HepG2 (cell line): ENCODE data around the gene KATNB1. TPM values are rescaled to one million over a fixed set of nuclear protein-coding genes. Genes with fewer than 3 reads are reported as not detected.

ENCODE experiments used
- CEBPB ChIP-seq: IDR thresholded peaks from 2 replicates; pipeline ENCODE4 v1.6.1; 2011; ENCODE audit warnings: low read depth, low read length, improper control_type of control experiment, borderline replicate concordance
- ESRRA ChIP-seq: sonication (generic); formaldehyde crosslinking; IDR thresholded peaks from 2 replicates; pipeline ENCODE4 v1.5.1; 2020; ENCODE audit warnings: mild to moderate bottlenecking, low read depth, missing genetic modification reagents
- GLI4 ChIP-seq: sonication (generic); formaldehyde crosslinking; IDR thresholded peaks from 2 replicates; pipeline ENCODE4 v1.5.1; 2020; ENCODE audit warnings: missing genetic modification reagents, mild to moderate bottlenecking, moderate library complexity, borderline replicate concordance
- GZF1 ChIP-seq: sonication (generic); formaldehyde crosslinking; IDR thresholded peaks from 2 replicates; pipeline ENCODE4 v1.5.1; 2020; ENCODE audit warnings: mild to moderate bottlenecking, missing genetic modification reagents
- HDAC1 ChIP-seq: sonication (generic); formaldehyde crosslinking; IDR thresholded peaks from 2 replicates; pipeline ENCODE4 v1.5.1; 2020; ENCODE audit warnings: mild to moderate bottlenecking, missing genetic modification reagents
- HHEX ChIP-seq: IDR thresholded peaks from 2 replicates; pipeline ENCODE4 v1.6.1; 2016; ENCODE audit warnings: control low read depth
- RARA ChIP-seq: IDR thresholded peaks from 2 replicates; pipeline ENCODE4 v1.6.1; 2016; ENCODE audit warnings: missing genetic modification reagents, missing compliant biosample characterization
- REL ChIP-seq: sonication (generic); formaldehyde crosslinking; conservative IDR thresholded peaks from 2 replicates; pipeline ENCODE4 v1.8.0; 2022; ENCODE audit warnings: mild to moderate bottlenecking, missing genetic modification reagents, moderate library complexity
- SALL1 ChIP-seq: sonication (generic); formaldehyde crosslinking; IDR thresholded peaks from 2 replicates; pipeline ENCODE4 v1.8.0; 2022; ENCODE audit warnings: mild to moderate bottlenecking, missing genetic modification reagents
- SP5 ChIP-seq: IDR thresholded peaks from 2 replicates; pipeline ENCODE4 v1.6.1; 2016; ENCODE audit warnings: low read depth, borderline replicate concordance
- THYN1 ChIP-seq: sonication (generic); formaldehyde crosslinking; IDR thresholded peaks from 2 replicates; pipeline ENCODE4 v1.8.1; 2023; ENCODE audit warnings: low read depth, mild to moderate bottlenecking, moderate library complexity, missing genetic modification reagents, borderline replicate concordance
- ZNF10 ChIP-seq: sonication (generic); formaldehyde crosslinking; IDR thresholded peaks from 2 replicates; pipeline ENCODE4 v1.4.0; 2020; ENCODE audit warnings: mild to moderate bottlenecking, low read depth, missing genetic modification reagents, borderline replicate concordance
- ZSCAN30 ChIP-seq: sonication (generic); formaldehyde crosslinking; IDR thresholded peaks from 2 replicates; pipeline ENCODE4 v1.5.0; 2020; ENCODE audit warnings: mild to moderate bottlenecking, missing genetic modification reagents
- polyA plus RNA-seq, 8 experiments: library from polyadenylated mRNA; depleted of rRNA in 3 of 8; stranded (reverse) in 7 of 8; unstranded in 1 of 8; fragments of >200 nt; fragmentation: Illumina TruSeq in 4 of 8; extraction: Trizol in 4 of 8; gene quantifications; 2 replicates each; pipeline versions ENCODE4 v1.2.1 to v1.2.3, GENCODE V29; 2011 to 2016; ENCODE audit warnings: low read depth in 4 of 8, missing spikeins in 1 of 8, mixed read lengths in 1 of 8; ENCODE audit not compliant: insufficient read depth in 1 of 8
- total RNA-seq, 5 experiments: library from RNA; depleted of rRNA; stranded (reverse); fragments of >200 nt; fragmentation: Illumina TruSeq; extraction: Trizol; gene quantifications; 2 replicates each; pipeline ENCODE4 v1.2.3, GENCODE V29; 2016; ENCODE audit warnings: low read depth in 1 of 5
- TF ChIP-seq, protein P1 (sequence below): sonication (generic); formaldehyde crosslinking; IDR thresholded peaks from 2 replicates; pipeline ENCODE4 v1.5.0; 2020; ENCODE audit warnings: mild to moderate bottlenecking, missing genetic modification reagents
- TF ChIP-seq, protein P2 (sequence below): sonication (generic); formaldehyde crosslinking; IDR thresholded peaks from 2 replicates; pipeline ENCODE4 v1.4.0; 2020; ENCODE audit warnings: missing genetic modification reagents, borderline replicate concordance
- TF ChIP-seq, protein P3 (sequence below): sonication (generic); formaldehyde crosslinking; IDR thresholded peaks from 2 replicates; pipeline ENCODE4 v1.5.0; 2020; ENCODE audit warnings: missing genetic modification reagents
- TF ChIP-seq, protein P4 (sequence below): sonication (generic); formaldehyde crosslinking; IDR thresholded peaks from 2 replicates; pipeline ENCODE4 v1.4.0; 2020; ENCODE audit warnings: mild to moderate bottlenecking, missing genetic modification reagents
- TF ChIP-seq, protein P5 (sequence below): IDR thresholded peaks from 2 replicates; pipeline ENCODE4 v1.6.1; 2016; ENCODE audit warnings: mild to moderate bottlenecking, missing biosample characterization, missing genetic modification reagents

Gene KATNB1
- total and polyA plus RNA-seq, 2 of the 13 experiments (the other 11 are each of a cell fraction or from before 2014, with no cell fraction given): 31.5 to 43.5 TPM

DNA sequence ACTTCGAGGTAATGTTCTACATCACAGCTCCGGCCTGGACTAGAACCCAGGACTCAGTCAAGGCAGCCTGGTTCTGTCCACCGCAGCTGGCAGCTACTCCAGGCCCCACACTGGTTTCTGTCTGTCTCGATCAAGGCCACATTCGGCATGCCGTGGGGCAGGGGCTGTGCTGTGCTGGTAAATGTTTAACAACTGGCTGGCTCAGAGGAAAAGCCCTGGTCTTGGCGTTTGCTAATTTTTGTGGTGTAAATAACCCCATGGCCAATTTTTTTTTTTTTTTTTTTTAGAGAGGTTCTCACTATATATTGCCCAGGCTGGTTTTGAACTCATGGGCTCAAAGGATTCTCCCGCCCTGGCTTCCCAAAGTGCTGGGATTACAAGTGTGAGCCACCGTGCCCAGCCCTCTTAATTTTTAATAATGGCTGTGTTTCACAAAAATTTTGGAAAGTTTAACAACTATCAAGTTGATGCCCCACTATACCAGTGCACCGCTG lies 41.3 kb upstream of the KATNB1 start (continued):
- TF ChIP-seq REL (no peak), HHEX (CRISPR knock-in tag) (no peak), GZF1 (no peak), ZNF10 (CRISPR knock-in tag) (no peak), ESRRA (CRISPR knock-in tag) (no peak), SALL1 (peak; percentile 77), HDAC1 (no peak; the same call in 1 of the 2 replicates), SP5 (no peak), THYN1 (CRISPR knock-in tag) (no peak), RARA (CRISPR knock-in tag) (peak; percentile 34; the same call in 1 of the 2 replicates), ZSCAN30 (CRISPR knock-in tag) (no peak), GLI4 (CRISPR knock-in tag) (no peak), CEBPB (no peak)
- TF ChIP-seq, protein P1, sequence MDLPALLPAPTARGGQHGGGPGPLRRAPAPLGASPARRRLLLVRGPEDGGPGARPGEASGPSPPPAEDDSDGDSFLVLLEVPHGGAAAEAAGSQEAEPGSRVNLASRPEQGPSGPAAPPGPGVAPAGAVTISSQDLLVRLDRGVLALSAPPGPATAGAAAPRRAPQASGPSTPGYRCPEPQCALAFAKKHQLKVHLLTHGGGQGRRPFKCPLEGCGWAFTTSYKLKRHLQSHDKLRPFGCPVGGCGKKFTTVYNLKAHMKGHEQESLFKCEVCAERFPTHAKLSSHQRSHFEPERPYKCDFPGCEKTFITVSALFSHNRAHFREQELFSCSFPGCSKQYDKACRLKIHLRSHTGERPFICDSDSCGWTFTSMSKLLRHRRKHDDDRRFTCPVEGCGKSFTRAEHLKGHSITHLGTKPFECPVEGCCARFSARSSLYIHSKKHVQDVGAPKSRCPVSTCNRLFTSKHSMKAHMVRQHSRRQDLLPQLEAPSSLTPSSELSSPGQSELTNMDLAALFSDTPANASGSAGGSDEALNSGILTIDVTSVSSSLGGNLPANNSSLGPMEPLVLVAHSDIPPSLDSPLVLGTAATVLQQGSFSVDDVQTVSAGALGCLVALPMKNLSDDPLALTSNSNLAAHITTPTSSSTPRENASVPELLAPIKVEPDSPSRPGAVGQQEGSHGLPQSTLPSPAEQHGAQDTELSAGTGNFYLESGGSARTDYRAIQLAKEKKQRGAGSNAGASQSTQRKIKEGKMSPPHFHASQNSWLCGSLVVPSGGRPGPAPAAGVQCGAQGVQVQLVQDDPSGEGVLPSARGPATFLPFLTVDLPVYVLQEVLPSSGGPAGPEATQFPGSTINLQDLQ (CRISPR knock-in tag): no peak
- TF ChIP-seq, protein P2, sequence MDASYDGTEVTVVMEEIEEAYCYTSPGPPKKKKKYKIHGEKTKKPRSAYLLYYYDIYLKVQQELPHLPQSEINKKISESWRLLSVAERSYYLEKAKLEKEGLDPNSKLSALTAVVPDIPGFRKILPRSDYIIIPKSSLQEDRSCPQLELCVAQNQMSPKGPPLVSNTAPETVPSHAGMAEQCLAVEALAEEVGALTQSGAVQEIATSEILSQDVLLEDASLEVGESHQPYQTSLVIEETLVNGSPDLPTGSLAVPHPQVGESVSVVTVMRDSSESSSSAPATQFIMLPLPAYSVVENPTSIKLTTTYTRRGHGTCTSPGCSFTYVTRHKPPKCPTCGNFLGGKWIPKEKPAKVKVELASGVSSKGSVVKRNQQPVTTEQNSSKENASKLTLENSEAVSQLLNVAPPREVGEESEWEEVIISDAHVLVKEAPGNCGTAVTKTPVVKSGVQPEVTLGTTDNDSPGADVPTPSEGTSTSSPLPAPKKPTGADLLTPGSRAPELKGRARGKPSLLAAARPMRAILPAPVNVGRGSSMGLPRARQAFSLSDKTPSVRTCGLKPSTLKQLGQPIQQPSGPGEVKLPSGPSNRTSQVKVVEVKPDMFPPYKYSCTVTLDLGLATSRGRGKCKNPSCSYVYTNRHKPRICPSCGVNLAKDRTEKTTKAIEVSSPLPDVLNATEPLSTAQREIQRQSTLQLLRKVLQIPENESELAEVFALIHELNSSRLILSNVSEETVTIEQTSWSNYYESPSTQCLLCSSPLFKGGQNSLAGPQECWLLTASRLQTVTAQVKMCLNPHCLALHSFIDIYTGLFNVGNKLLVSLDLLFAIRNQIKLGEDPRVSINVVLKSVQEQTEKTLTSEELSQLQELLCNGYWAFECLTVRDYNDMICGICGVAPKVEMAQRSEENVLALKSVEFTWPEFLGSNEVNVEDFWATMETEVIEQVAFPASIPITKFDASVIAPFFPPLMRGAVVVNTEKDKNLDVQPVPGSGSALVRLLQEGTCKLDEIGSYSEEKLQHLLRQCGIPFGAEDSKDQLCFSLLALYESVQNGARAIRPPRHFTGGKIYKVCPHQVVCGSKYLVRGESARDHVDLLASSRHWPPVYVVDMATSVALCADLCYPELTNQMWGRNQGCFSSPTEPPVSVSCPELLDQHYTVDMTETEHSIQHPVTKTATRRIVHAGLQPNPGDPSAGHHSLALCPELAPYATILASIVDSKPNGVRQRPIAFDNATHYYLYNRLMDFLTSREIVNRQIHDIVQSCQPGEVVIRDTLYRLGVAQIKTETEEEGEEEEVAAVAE (CRISPR knock-in tag): no peak
- TF ChIP-seq, protein P3, sequence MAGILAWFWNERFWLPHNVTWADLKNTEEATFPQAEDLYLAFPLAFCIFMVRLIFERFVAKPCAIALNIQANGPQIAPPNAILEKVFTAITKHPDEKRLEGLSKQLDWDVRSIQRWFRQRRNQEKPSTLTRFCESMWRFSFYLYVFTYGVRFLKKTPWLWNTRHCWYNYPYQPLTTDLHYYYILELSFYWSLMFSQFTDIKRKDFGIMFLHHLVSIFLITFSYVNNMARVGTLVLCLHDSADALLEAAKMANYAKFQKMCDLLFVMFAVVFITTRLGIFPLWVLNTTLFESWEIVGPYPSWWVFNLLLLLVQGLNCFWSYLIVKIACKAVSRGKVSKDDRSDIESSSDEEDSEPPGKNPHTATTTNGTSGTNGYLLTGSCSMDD: no peak
- TF ChIP-seq, protein P4, sequence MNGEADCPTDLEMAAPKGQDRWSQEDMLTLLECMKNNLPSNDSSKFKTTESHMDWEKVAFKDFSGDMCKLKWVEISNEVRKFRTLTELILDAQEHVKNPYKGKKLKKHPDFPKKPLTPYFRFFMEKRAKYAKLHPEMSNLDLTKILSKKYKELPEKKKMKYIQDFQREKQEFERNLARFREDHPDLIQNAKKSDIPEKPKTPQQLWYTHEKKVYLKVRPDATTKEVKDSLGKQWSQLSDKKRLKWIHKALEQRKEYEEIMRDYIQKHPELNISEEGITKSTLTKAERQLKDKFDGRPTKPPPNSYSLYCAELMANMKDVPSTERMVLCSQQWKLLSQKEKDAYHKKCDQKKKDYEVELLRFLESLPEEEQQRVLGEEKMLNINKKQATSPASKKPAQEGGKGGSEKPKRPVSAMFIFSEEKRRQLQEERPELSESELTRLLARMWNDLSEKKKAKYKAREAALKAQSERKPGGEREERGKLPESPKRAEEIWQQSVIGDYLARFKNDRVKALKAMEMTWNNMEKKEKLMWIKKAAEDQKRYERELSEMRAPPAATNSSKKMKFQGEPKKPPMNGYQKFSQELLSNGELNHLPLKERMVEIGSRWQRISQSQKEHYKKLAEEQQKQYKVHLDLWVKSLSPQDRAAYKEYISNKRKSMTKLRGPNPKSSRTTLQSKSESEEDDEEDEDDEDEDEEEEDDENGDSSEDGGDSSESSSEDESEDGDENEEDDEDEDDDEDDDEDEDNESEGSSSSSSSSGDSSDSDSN (CRISPR knock-in tag): peak; percentile 55; the same call in 1 of the 2 replicates
- TF ChIP-seq, protein P5, sequence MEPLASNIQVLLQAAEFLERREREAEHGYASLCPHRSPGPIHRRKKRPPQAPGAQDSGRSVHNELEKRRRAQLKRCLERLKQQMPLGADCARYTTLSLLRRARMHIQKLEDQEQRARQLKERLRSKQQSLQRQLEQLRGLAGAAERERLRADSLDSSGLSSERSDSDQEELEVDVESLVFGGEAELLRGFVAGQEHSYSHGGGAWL (CRISPR knock-in tag): no peak
